H1 (cell line): ENCODE data around the gene ITPKC. TPM values are rescaled to one million over a fixed set of nuclear protein-coding genes. Genes with fewer than 3 reads are reported as not detected.

Source experiments
- CTCF ChIA-PET: fragments of 300-600 bp; sonication (Branson Sonifier 250); formaldehyde crosslinking; loops from one replicate; lab custom pipeline; 2021; ENCODE audit not compliant: partially characterized antibody; lab: Charles Lee
- POLR2A ChIA-PET: fragments of 300-600 bp; sonication (Branson Sonifier 250); formaldehyde crosslinking; loops from one replicate; lab custom pipeline; 2021; ENCODE audit warnings: inconsistent platforms; ENCODE audit not compliant: partially characterized antibody; lab: Charles Lee
- DNase-seq, 2 experiments: peaks; one replicate each; pipeline versions ENCODE4 v3.0.0 to v3.0.0-alpha.2; 2010 to 2022; ENCODE audit warnings: low spot score in 2 of 2, low read depth in 1 of 2, mixed read lengths in 1 of 2
- FAIRE-seq: peaks from 2 replicates; lab custom pipeline; 2011; peaks lifted over from hg19 to GRCh38; lab: Jason Lieb, UNC
- H2AFZ ChIP-seq: 2 replicates; pipeline ENCODE4 v1.8.1; 2012; ENCODE audit warnings: low read length, inconsistent platforms
- H2AK5ac ChIP-seq: 2 replicates; pipeline ENCODE4 v1.6.1; 2013; ENCODE audit warnings: low read depth, low read length
- H2BK120ac ChIP-seq: replicated peaks from 2 replicates; pipeline ENCODE3; 2013; ENCODE audit warnings: low read depth, low read length, inconsistent platforms
- H2BK12ac ChIP-seq: 2 replicates; pipeline ENCODE4 v1.6.1; 2013; ENCODE audit warnings: low read depth, low read length
- H2BK15ac ChIP-seq: 2 replicates; pipeline ENCODE4 v1.6.1; 2013; ENCODE audit warnings: low read length
- H2BK20ac ChIP-seq: 2 replicates; pipeline ENCODE4 v1.6.1; 2013; ENCODE audit warnings: low read length
- H2BK5ac ChIP-seq: 2 replicates; pipeline ENCODE4 v1.6.1; 2013; ENCODE audit warnings: low read depth, low read length
- H3K14ac ChIP-seq: 2 replicates; pipeline ENCODE4 v1.6.1; 2013; ENCODE audit warnings: inconsistent platforms; ENCODE audit not compliant: insufficient read length
- H3K18ac ChIP-seq: 2 replicates; pipeline ENCODE4 v1.6.1; 2013; ENCODE audit warnings: low read length; ENCODE audit errors: extremely low read depth
- H3K23ac ChIP-seq: 2 replicates; pipeline ENCODE4 v1.6.1; 2013; ENCODE audit warnings: inconsistent platforms; ENCODE audit not compliant: insufficient read length
- H3K23me2 ChIP-seq: 2 replicates; pipeline ENCODE4 v1.6.1; 2013; ENCODE audit warnings: low read depth, low read length
- H3K27ac ChIP-seq: 2 replicates; pipeline ENCODE4 v1.6.1; 2011; ENCODE audit warnings: low read depth, low read length, inconsistent platforms
- H3K27me3 ChIP-seq, 4 experiments: replicated peaks in 1 of 4; 1 replicate in 1 of 4; 2 replicates in 3 of 4; pipeline versions ENCODE4 v1.6.1 to v1.8.1; 2011 to 2013; ENCODE audit warnings: low read length in 3 of 4, mild to moderate bottlenecking in 3 of 4, inconsistent platforms in 2 of 4, mixed read lengths in 2 of 4, moderate library complexity in 1 of 4; ENCODE audit not compliant: control insufficient read depth in 3 of 4, insufficient read depth in 3 of 4; ENCODE audit errors: extremely low read depth in 1 of 4
- H3K36me3 ChIP-seq, 4 experiments: 2 replicates each; pipeline versions ENCODE4 v1.6.1 to v1.8.1; 2011 to 2013; ENCODE audit warnings: mild to moderate bottlenecking in 4 of 4, low read length in 3 of 4, moderate library complexity in 2 of 4, control low read depth in 1 of 4, inconsistent platforms in 1 of 4; ENCODE audit not compliant: insufficient read depth in 4 of 4, control insufficient read depth in 2 of 4
- H3K4ac ChIP-seq: replicated peaks from 2 replicates; pipeline ENCODE3; 2013; ENCODE audit warnings: low read length, low read depth, mixed read lengths, inconsistent platforms; ENCODE audit not compliant: insufficient read length
- H3K4me1 ChIP-seq, 4 experiments: replicated peaks in 1 of 4; 1 replicate in 1 of 4; 2 replicates in 3 of 4; pipeline versions ENCODE4 v1.6.1 to v1.8.1; 2011 to 2013; ENCODE audit warnings: low read length in 3 of 4, inconsistent platforms in 2 of 4, mixed read lengths in 1 of 4; ENCODE audit not compliant: insufficient read depth in 4 of 4, control insufficient read depth in 3 of 4
- H3K4me2 ChIP-seq, 2 experiments: 2 replicates each; pipeline versions ENCODE4 v1.6.1 to v1.8.1; 2011 to 2013; ENCODE audit warnings: low read depth in 2 of 2, low read length in 2 of 2, control low read depth in 1 of 2, inconsistent platforms in 1 of 2, mild to moderate bottlenecking in 1 of 2; ENCODE audit not compliant: insufficient read depth in 1 of 2
- H3K4me3 ChIP-seq, 4 experiments: fragments of 200-600, 300-600 bp in 1 of 4; sonication (generic), shearing (Covaris generic), sonication (Bioruptor Twin) in 1 of 4; 2 replicates each; pipeline versions ENCODE4 v1.5.1 to v1.8.1; 2011 to 2016; ENCODE audit warnings: low read length in 4 of 4, low read depth in 3 of 4, control low read depth in 2 of 4, inconsistent platforms in 2 of 4, mild to moderate bottlenecking in 2 of 4, mixed read lengths in 1 of 4, moderate library complexity in 1 of 4; ENCODE audit not compliant: insufficient read depth in 2 of 4; ENCODE audit errors: extremely low read depth in 1 of 4
- H3K56ac ChIP-seq: replicated peaks from 2 replicates; pipeline ENCODE3; 2013; ENCODE audit warnings: low read depth, mild to moderate bottlenecking, mixed read lengths, low read length, inconsistent platforms; ENCODE audit not compliant: insufficient read length
- H3K79me1 ChIP-seq: 2 replicates; pipeline ENCODE4 v1.6.1; 2013; ENCODE audit warnings: low read depth, low read length, control low read depth
- H3K79me2 ChIP-seq, 2 experiments: 2 replicates each; pipeline versions ENCODE4 v1.6.1 to v1.8.1; 2012 to 2013; ENCODE audit warnings: low read length in 2 of 2, mild to moderate bottlenecking in 2 of 2, inconsistent platforms in 1 of 2; ENCODE audit not compliant: insufficient read depth in 2 of 2, control insufficient read depth in 1 of 2
- H3K9ac ChIP-seq, 4 experiments: replicated peaks in 1 of 4; 1 replicate in 1 of 4; 2 replicates in 3 of 4; pipeline versions ENCODE4 v1.6.1 to v1.8.1; 2011 to 2013; ENCODE audit warnings: low read depth in 3 of 4, low read length in 3 of 4, control low read depth in 2 of 4, mild to moderate bottlenecking in 2 of 4, moderate library complexity in 2 of 4, inconsistent platforms in 1 of 4; ENCODE audit errors: extremely low read depth in 1 of 4
- H3K9me3 ChIP-seq, 2 experiments: 2 replicates each; pipeline versions ENCODE4 v1.6.1 to v1.8.1; 2012 to 2013; ENCODE audit warnings: mild to moderate bottlenecking in 2 of 2, moderate library complexity in 2 of 2, control low read depth in 1 of 2, inconsistent platforms in 1 of 2, low read depth in 1 of 2, low read length in 1 of 2, mixed read lengths in 1 of 2; ENCODE audit not compliant: insufficient read depth in 2 of 2
- H4K20me1 ChIP-seq, 2 experiments: replicated peaks in 1 of 2; 2 replicates each; pipeline versions ENCODE3 to v1.8.1; 2011 to 2013; ENCODE audit warnings: inconsistent platforms in 2 of 2, low read length in 2 of 2, mild to moderate bottlenecking in 1 of 2; ENCODE audit not compliant: insufficient read depth in 2 of 2, control insufficient read depth in 1 of 2
- H4K5ac ChIP-seq: 2 replicates; pipeline ENCODE4 v1.6.1; 2013; ENCODE audit warnings: low read length, low read depth, mixed read lengths, inconsistent platforms; ENCODE audit not compliant: insufficient read length
- H4K8ac ChIP-seq: 2 replicates; pipeline ENCODE4 v1.8.0; 2013; ENCODE audit warnings: mild to moderate bottlenecking, moderate library complexity, low read length, inconsistent platforms; ENCODE audit not compliant: insufficient read depth; ENCODE audit errors: extremely low read depth
- H4K91ac ChIP-seq: replicated peaks from 2 replicates; pipeline ENCODE3; 2013; ENCODE audit warnings: low read length, mixed read lengths, inconsistent platforms; ENCODE audit not compliant: insufficient read length
- JUND ChIP-seq: IDR thresholded peaks from 2 replicates; pipeline ENCODE4 v1.6.1; 2011; ENCODE audit warnings: mild to moderate bottlenecking, improper control_type of control experiment, low read length
- POLR2AphosphoS5 ChIP-seq: IDR thresholded peaks from 2 replicates; pipeline ENCODE4 v1.6.1; 2011; ENCODE audit warnings: low read depth, low read length
- SIN3A ChIP-seq, 2 experiments: IDR thresholded peaks in 1 of 2; conservative IDR thresholded peaks in 1 of 2; 2 replicates each; pipeline ENCODE4 v1.6.1; 2011 to 2012; ENCODE audit warnings: low read length in 2 of 2, improper control_type of control experiment in 1 of 2, low read depth in 1 of 2, mild to moderate bottlenecking in 1 of 2
- WGBS, 2 experiments: shearing (Covaris generic) in 1 of 2; methylation state at CpG; one replicate each; pipeline versions ENCODE4 v1.1.6 to v1.1.7; 2013 to 2015; ENCODE audit warnings: low lambda C conversion rate in 2 of 2, mixed read lengths in 2 of 2, inconsistent platforms in 1 of 2, low coverage in 1 of 2, missing lambda C conversion rate in 1 of 2; ENCODE audit not compliant: insufficient replicate concordance in 2 of 2, insufficient coverage in 1 of 2, insufficient read length in 1 of 2; ENCODE audit errors: extremely low coverage in 1 of 2, missing lambda C conversion rate in 1 of 2; 5-methylcytosine and 5-hydroxymethylcytosine counted together
- polyA plus RNA-seq, 7 experiments: library from polyadenylated mRNA; depleted of rRNA in 3 of 7; stranded (reverse) in 5 of 7; unstranded in 2 of 7; fragments of >200 nt in 5 of 7; fragments of 200-250 nt in 2 of 7; gene quantifications; 1 replicate in 5 of 7; 2 replicates in 1 of 7; 4 replicates in 1 of 7; pipeline versions ENCODE4 v1.2.1 to v1.2.3, GENCODE V29; 2011 to 2013; ENCODE audit warnings: missing spikeins in 2 of 7, mixed read lengths in 2 of 7
- total RNA-seq: library from RNA; stranded (reverse); fragmentation: NEBNext Ultra II Directional; extraction: Animal tissue kit (Norgen Biotek cat#: 25700); gene quantifications from 2 replicates; pipeline ENCODE4 v1.2.1, GENCODE V29; 2021

ITPKC gene
- total and polyA plus RNA-seq, 2 of the 8 experiments (the other 6 are each of a cell fraction or from before 2014, with no cell fraction given): 5.2 to 8.9 TPM

- H4K8ac ChIP-seq: no peak overlapping the region
- peak overlapping the region; percentile 96 to 100 for H3K4me2 ChIP-seq
- no peak overlapping the region for H2BK20ac ChIP-seq
- no peak overlapping the region for H4K5ac ChIP-seq
- H3K79me2 ChIP-seq: peaks cover 0 to 36% of the 10 kb centered on the region in 2 experiments; a peak in 2 of 4 replicates
- H2BK120ac ChIP-seq: no peak overlapping the region
- H3K27ac ChIP-seq: no peak overlapping the region
- peak overlapping the region; percentile 82 for H4K91ac ChIP-seq
- H3K4ac ChIP-seq: no peak overlapping the region
- H3K9ac ChIP-seq: peak overlapping the region; percentile 45 to 82 (median 46)
- no peak overlapping the region for H3K23ac ChIP-seq
- TF ChIP-seq JUND: no peak
- TF ChIP-seq POLR2AphosphoS5: peak; percentile 37; the same call in 1 of the 2 replicates
- 0 out of 4 replicates have a peak, but pooled peaks of 1 of the 2 experiments have one; percentile 27 for TF ChIP-seq SIN3A (conservative IDR thresholded peaks at IDR 0.05 in 1 of 2, IDR thresholded peaks at IDR 0.05 in 1 of 2; ENCODE audit: low read depth in 1 of 2, low read length in 2 of 2)
- FAIRE-seq: no peak
- H3K9me3 ChIP-seq: no peaks in the 10 kb centered on the region
- H3K36me3 ChIP-seq: no peaks in the 10 kb centered on the region; a peak in 2 of 8 replicates
- no peaks in the 10 kb centered on the region for H4K20me1 ChIP-seq
- H2BK15ac ChIP-seq: no peak overlapping the region; the same call in 1 of the 2 replicates
- no peak overlapping the region for H3K56ac ChIP-seq
- H2AFZ ChIP-seq: no peak overlapping the region
- H3K4me3 ChIP-seq: peak overlapping the region; percentile 72 to 94 (median 90)
- H2BK12ac ChIP-seq: peak overlapping the region; percentile 68; the same call in 1 of the 2 replicates
- POLR2A ChIA-PET: interaction anchor here (0.8 to 2.4 kb wide), 5 partner anchors 23 to 80 kb away, joined by 3 to 11 read pairs (median 3); partner anchors contain the start of genes ACTMAP, EGLN2 and SNRPA
- H3K4me1 ChIP-seq: peaks cover 0 to 25% (median 8%) of the 10 kb centered on the region in 4 experiments; a peak in 6 of 7 replicates
- no peaks in the 10 kb centered on the region for H3K27me3 ChIP-seq
- H3K23me2 ChIP-seq: peaks cover 23% of the 10 kb centered on the region
- peaks cover 10% of the 10 kb centered on the region for H3K79me1 ChIP-seq
- no peak overlapping the region for H2AK5ac ChIP-seq
- H3K14ac ChIP-seq: no peak overlapping the region
- DNase-seq: no peak
- CTCF ChIA-PET: interaction anchor here (0.9 to 1.0 kb wide), 2 partner anchors 17 to 100 kb away, joined by 3 to 4 read pairs; no protein-coding TSS in a partner anchor
- WGBS, 2 experiments: 8% methylated on average over 7 of the region's 16 CpGs; no CpG with 5 or more reads in 1 of the 2 experiments
- H2BK5ac ChIP-seq: 0 out of 2 replicates have a peak overlapping the region, but pooled peaks have one; percentile 5
- no peak overlapping the region; the same call in 1 of the 2 replicates for H3K18ac ChIP-seq
Observed at GRCh38 chr19:40718774-40719391, 2.0 kb downstream of the ITPKC start.
